Kidney epithelial cell (primary cell): ENCODE measurements around the gene PEAK3. TPM values are rescaled to one million over a fixed set of nuclear protein-coding genes. Genes with fewer than 3 reads are reported as not detected.

ENCODE experiments used
- DNase-seq: peaks from one replicate; pipeline ENCODE4 v3.0.0-alpha.2; 2010; ENCODE audit warnings: low read depth
- H3K27me3 ChIP-seq: 2 replicates; pipeline ENCODE4 v1.6.0; 2011; ENCODE audit warnings: low read length; ENCODE audit not compliant: control insufficient read depth, insufficient read depth
- H3K36me3 ChIP-seq: 2 replicates; pipeline ENCODE4 v1.5.1; 2011; ENCODE audit warnings: low read length; ENCODE audit not compliant: control insufficient read depth, insufficient read depth
- H3K4me3 ChIP-seq: 2 replicates; pipeline ENCODE4 v1.5.1; 2011; ENCODE audit warnings: low read depth, mild to moderate bottlenecking, control low read depth, low read length
- total RNA-seq: library from RNA; depleted of rRNA; stranded (reverse); fragments of >200 nt; gene quantifications from 2 replicates; pipeline ENCODE4 v1.2.3, GENCODE V29; 2015
- TF ChIP-seq, protein P1 (sequence below): IDR thresholded peaks from 2 replicates; pipeline ENCODE4 v1.5.1; 2011; ENCODE audit warnings: mild to moderate bottlenecking, moderate library complexity, low read length, control low read depth, inconsistent platforms; ENCODE audit not compliant: insufficient read depth, poor library complexity, severe bottlenecking

The PEAK3 gene
- total RNA-seq, 1 donor from 2014 or later: not detected

DNA sequence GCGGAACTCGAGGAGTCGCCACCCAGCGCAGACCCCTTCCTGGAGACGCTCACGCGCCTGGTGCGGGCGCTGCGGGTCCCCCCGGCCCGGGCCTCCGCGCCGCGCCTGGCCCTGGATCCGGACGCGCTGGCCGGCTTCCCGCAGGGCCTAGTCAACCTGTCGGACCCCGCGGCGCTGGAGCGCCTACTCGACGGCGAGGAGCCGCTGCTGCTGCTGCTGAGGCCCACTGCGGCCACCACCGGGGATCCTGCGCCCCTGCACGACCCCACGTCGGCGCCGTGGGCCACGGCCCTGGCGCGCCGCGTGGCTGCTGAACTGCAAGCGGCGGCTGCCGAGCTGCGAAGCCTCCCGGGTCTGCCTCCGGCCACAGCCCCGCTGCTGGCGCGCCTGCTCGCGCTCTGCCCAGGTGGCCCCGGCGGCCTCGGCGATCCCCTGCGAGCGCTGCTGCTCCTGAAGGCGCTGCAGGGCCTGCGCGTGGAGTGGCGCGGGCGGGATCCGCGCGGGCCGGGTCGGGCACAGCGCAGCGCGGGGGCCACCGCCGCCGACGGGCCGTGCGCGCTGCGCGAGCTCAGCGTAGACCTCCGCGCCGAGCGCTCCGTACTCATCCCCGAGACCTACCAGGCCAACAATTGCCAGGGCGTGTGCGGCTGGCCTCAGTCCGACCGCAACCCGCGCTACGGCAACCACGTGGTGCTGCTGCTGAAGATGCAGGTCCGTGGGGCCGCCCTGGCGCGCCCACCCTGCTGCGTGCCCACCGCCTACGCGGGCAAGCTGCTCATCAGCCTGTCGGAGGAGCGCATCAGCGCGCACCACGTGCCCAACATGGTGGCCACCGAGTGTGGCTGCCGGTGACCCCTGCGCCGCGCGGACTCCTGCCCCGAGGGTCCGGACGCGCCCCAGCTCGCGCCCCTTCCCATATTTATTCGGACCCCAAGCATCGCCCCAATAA, 30.6 kb downstream of the PEAK3 start:
- Histone ChIP-seq H3K27me3 (peaks cover 48% of the 10 kb centered on the region), H3K4me3 (no peak overlapping the region), H3K36me3 (no peaks in the 10 kb centered on the region)
- TF ChIP-seq, protein P1, sequence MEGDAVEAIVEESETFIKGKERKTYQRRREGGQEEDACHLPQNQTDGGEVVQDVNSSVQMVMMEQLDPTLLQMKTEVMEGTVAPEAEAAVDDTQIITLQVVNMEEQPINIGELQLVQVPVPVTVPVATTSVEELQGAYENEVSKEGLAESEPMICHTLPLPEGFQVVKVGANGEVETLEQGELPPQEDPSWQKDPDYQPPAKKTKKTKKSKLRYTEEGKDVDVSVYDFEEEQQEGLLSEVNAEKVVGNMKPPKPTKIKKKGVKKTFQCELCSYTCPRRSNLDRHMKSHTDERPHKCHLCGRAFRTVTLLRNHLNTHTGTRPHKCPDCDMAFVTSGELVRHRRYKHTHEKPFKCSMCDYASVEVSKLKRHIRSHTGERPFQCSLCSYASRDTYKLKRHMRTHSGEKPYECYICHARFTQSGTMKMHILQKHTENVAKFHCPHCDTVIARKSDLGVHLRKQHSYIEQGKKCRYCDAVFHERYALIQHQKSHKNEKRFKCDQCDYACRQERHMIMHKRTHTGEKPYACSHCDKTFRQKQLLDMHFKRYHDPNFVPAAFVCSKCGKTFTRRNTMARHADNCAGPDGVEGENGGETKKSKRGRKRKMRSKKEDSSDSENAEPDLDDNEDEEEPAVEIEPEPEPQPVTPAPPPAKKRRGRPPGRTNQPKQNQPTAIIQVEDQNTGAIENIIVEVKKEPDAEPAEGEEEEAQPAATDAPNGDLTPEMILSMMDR: no peak
- no peak for DNase-seq

DNA sequence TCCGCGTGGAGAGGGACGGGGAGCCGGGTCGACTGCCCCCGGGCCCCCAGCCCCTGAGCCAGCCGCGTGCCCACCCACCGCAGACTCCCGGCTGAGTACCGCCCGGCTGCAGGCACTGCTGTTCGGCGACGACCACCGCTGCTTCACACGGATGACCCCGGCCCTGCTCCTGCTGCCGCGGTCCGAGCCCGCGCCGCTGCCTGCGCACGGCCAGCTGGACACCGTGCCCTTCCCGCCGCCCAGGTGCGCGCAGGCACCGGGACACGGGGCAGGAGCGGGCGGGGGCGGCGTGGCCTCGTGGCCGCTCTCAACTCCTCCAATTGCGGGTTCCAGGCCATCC, 31.2 kb downstream of the PEAK3 start:
- H3K27me3 ChIP-seq: peaks cover 48% of the 10 kb centered on the region
- DNase-seq: no peak
- TF ChIP-seq, protein P1: no peak
- H3K4me3 ChIP-seq: no peak overlapping the region
- no peaks in the 10 kb centered on the region for H3K36me3 ChIP-seq

DNA sequence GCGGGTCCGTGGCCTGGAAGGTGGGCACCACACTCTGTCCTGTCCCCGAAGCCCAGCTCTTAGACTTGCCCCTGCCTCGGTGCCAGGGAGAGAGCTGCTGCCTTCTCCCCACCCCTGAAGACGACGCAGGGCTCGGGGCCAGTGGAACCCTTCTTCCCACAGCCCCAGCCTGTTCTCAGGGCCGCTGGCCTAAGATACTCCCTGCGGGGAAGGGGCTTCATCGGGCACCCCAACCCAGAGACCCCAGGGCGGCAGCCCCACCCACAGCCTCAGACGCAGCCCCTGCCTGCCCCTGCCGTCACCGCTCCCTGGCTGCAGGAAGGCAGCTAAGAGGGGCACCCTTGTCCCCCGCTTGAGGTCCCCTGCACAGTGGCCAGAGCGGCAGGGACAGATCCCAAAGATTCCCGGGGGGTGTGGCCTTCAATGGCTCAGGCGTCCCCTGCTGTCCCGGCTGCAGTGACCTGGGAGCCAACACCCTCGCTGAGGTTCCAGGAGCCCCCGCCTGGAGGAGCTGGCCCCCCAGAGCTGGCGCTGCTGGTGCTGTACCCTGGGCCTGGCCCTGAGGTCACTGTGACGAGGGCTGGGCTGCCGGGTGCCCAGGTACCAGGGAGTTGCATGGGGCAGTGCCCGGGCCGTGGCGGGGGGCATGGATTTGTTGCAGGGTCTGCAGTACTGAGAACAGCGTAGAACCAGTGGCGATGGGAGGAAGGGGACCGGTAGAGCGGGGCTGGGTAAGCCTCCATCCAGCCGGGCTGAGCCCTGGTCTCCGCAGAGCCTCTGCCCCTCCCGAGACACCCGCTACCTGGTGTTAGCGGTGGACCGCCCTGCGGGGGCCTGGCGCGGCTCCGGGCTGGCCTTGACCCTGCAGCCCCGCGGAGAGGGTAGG, 31.9 kb downstream of the PEAK3 start:
- DNase-seq: no peak
- Histone ChIP-seq H3K4me3 (no peak overlapping the region), H3K36me3 (no peaks in the 10 kb centered on the region), H3K27me3 (peaks cover 47% of the 10 kb centered on the region)
- TF ChIP-seq, protein P1: no peak

DNA sequence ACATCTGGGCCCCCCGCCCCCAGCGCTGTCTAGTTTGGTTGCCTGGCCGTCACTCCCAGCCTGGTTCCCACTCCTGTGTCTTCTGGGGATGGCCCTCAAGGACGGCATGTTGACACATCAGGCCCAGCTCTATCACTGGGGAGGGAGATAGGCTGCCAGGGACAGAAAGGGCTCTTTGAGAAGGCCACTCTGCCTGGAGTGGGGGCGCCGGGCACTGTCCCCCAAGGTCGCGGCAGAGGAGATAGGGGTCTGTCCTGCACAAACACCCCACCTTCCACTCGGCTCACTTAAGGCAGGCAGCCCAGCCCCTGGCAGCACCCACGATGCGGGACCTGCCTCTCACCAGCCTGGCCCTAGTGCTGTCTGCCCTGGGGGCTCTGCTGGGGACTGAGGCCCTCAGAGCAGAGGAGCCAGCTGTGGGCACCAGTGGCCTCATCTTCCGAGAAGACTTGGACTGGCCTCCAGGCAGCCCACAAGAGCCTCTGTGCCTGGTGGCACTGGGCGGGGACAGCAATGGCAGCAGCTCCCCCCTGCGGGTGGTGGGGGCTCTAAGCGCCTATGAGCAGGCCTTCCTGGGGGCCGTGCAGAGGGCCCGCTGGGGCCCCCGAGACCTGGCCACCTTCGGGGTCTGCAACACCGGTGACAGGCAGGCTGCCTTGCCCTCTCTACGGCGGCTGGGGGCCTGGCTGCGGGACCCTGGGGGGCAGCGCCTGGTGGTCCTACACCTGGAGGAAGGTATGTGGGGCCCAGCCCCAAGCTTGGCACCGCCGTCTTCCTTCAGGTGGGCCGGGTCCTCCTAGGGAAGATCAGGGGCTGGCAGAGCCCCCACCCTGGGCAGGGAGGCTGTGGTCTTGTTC, 32.7 kb downstream of the PEAK3 start, which contains the start of gene AMH:
Gene AMH (plus strand): TSS at position 314 of the 857 bp plus-strand sequence. CDS start 10 bp downstream, at position 324.
- DNase-seq: no peak
- H3K27me3 ChIP-seq: peaks cover 45% of the 10 kb centered on the region
- H3K4me3 ChIP-seq: no peak within 1 kb of the TSS
- TF ChIP-seq, protein P1: no peak
- no peaks in the 10 kb centered on the region for H3K36me3 ChIP-seq

DNA sequence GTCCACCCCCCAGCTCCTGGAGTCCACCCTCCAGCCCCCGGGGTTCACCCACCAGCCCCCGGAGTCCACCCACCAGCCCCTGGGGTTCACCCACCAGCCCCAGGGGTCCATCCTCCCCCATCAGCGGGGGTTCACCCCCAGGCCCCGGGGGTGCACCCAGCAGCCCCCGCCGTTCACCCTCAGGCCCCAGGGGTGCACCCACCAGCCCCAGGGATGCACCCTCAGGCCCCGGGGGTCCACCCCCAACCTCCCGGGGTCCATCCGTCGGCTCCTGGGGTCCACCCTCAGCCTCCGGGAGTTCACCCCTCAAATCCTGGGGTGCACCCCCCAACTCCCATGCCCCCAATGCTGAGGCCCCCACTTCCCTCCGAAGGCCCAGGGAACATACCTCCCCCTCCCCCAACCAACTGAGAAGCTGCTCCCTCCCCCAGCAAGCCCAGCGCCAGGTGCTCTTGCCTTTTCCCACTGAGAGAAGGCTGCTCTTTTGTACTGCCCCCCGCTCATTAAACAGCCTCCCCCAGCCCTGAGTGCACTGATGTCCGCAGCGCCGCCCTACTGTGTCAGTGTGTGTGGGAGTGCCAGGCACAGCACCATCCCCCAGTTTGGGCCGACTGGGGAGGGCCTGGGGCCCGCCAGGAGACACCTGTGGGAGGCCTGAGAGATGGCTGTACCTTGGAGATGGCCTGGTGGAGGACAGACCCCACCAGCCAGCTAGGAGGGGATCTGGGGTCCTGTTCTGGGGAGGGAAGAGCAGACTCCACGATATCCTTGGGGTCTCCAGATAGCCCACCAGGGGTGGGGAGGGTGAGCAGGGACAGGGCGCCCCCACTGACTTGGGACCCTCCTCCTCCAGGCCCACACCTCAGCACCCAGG, 33.6 kb downstream of the PEAK3 start:
- Histone ChIP-seq H3K27me3 (peaks cover 39% of the 10 kb centered on the region), H3K36me3 (no peaks in the 10 kb centered on the region), H3K4me3 (no peak overlapping the region)
- TF ChIP-seq, protein P1: no peak
- no peak for DNase-seq
